ENCODE results near the gene SOX30. TPM values are rescaled to one million over a fixed set of nuclear protein-coding genes. Genes with fewer than 3 reads are reported as not detected.

SOX30 gene
- total and polyA plus RNA-seq, 2 donors (not counting 1 experiment from before 2014, with no cell fraction given) = 0.21 to 0.49 TPM

DNA sequence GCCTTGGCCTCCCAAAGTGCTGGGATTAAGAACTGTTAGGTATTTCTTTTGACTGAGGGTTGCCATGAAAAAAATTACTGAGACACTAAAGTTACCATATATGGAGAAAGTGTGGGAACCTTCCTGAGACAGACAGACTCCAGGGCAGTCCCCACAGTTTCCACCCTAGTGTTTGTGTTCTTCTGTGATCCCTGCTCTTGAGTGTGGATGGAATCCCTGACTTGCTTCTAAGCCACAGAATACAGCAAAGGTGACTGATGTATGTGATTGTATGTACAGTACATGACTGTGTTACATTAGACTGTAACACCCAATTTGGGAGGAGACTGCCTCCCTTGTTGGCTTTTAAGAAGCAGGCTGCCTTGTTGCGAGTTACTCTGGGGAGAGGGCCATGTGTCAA is 52.0 kb downstream of the SOX30 start:
- H3K36me3 ChIP-seq (replicated peaks in 1 of 2; ENCODE audit: control extremely low read depth in 1 of 2, control insufficient read depth in 1 of 2, extremely low read depth in 1 of 2, insufficient read depth in 2 of 2, low read length in 1 of 2) = no peaks in the 10 kb centered on the region
- no peaks in the 10 kb centered on the region for H3K79me2 ChIP-seq (ENCODE audit: control insufficient read depth, insufficient read depth, low read length)
- ChIA-PET POLR2A (interaction anchor here (0.7 kb wide), 1 partner anchor 1487 kb away, joined by 3 read pairs; no protein-coding TSS in a partner anchor), CTCF (interaction anchor here (0.6 kb wide), 1 partner anchor 72 kb away, joined by 3 read pairs; no protein-coding TSS in a partner anchor)
- Mint-ChIP-seq H3K4me3 (peak overlapping the region; percentile 29), H3K27me3 (no peaks in the 10 kb centered on the region), H3K9me3 (ENCODE audit: insufficient read depth) (no peaks in the 10 kb centered on the region), H3K4me1 (peaks cover 86% of the 10 kb centered on the region), H3K27ac (peak overlapping the region; percentile 87)
- DNase-seq (no peak), ATAC-seq (ENCODE audit: low read depth) (no peak)
- no CpG with 5 or more reads among the region's 1 CpG for WGBS (ENCODE audit: insufficient coverage)
- H3K27ac ChIP-seq (ENCODE audit: low read length in 2 of 2) = peak overlapping the region; percentile 32 to 92
- H3K4me1 ChIP-seq (ENCODE audit: control insufficient read depth in 2 of 2, insufficient read depth in 2 of 2, low read length in 2 of 2) = peaks cover 83% of the 10 kb centered on the region in 2 donors
- H2AFZ ChIP-seq (ENCODE audit: insufficient read depth, low read depth, low read length, poor library complexity, severe bottlenecking) = peak overlapping the region; percentile 34
- no peaks in the 10 kb centered on the region for H3K27me3 ChIP-seq (replicated peaks in 1 of 4; ENCODE audit: control extremely low read depth in 1 of 4, control insufficient read depth in 3 of 4, insufficient read depth in 4 of 4, low read length in 3 of 4)
- intact Hi-C loops (cut with micrococcal nuclease) = no loop called here
- no peak overlapping the region for H3K9ac ChIP-seq (ENCODE audit: low read length)
- peaks cover 0 to 5% (median 4%) of the 10 kb centered on the region in 3 donors for H3K9me3 ChIP-seq (ENCODE audit: control extremely low read depth in 1 of 3, control insufficient read depth in 2 of 3, insufficient read depth in 1 of 3, low read length in 2 of 3)
- no peak overlapping the region for H3K4me3 ChIP-seq (ENCODE audit: control extremely low read depth in 1 of 5, extremely low read depth in 1 of 5, insufficient read depth in 1 of 5, low read depth in 2 of 5, low read length in 4 of 5)
- H3K4me2 ChIP-seq (replicated peaks; ENCODE audit: low read depth, low read length, poor library complexity, severe bottlenecking) = no peak overlapping the region
- no peaks in the 10 kb centered on the region for H4K20me1 ChIP-seq (ENCODE audit: control insufficient read depth, insufficient read depth, low read length, poor library complexity, severe bottlenecking)
- TF ChIP-seq EZH2 (IDR thresholded peaks at IDR 0.05; ENCODE audit: borderline replicate concordance, insufficient read depth, low read depth, low read length, poor library complexity, severe bottlenecking) (no peak), CTCF (IDR thresholded peaks at IDR 0.05) (no peak)

- Histone ChIP-seq H3K79me2 (ENCODE audit: control insufficient read depth, insufficient read depth, low read length) (peaks cover 2% of the 10 kb centered on the region), H3K9me3 (ENCODE audit: control extremely low read depth in 1 of 3, control insufficient read depth in 2 of 3, insufficient read depth in 1 of 3, low read length in 2 of 3) (peaks cover 0 to 5% (median 4%) of the 10 kb centered on the region in 3 donors), H2AFZ (ENCODE audit: insufficient read depth, low read depth, low read length, poor library complexity, severe bottlenecking) (no peak overlapping the region), H3K36me3 (replicated peaks in 1 of 2; ENCODE audit: control extremely low read depth in 1 of 2, control insufficient read depth in 1 of 2, extremely low read depth in 1 of 2, insufficient read depth in 2 of 2, low read length in 1 of 2) (no peaks in the 10 kb centered on the region), H3K4me2 (replicated peaks; ENCODE audit: low read depth, low read length, poor library complexity, severe bottlenecking) (peak overlapping the region; percentile 60), H3K27ac (ENCODE audit: low read length in 2 of 2) (peak overlapping the region; percentile 92 to 97), H3K4me1 (ENCODE audit: control insufficient read depth in 2 of 2, insufficient read depth in 2 of 2, low read length in 2 of 2) (peaks cover 89 to 90% of the 10 kb centered on the region in 2 donors), H3K4me3 (ENCODE audit: control extremely low read depth in 1 of 5, extremely low read depth in 1 of 5, insufficient read depth in 1 of 5, low read depth in 2 of 5, low read length in 4 of 5) (no peak overlapping the region), H3K27me3 (replicated peaks in 1 of 4; ENCODE audit: control extremely low read depth in 1 of 4, control insufficient read depth in 3 of 4, insufficient read depth in 4 of 4, low read length in 3 of 4) (no peaks in the 10 kb centered on the region), H3K9ac (ENCODE audit: low read length) (no peak overlapping the region), H4K20me1 (ENCODE audit: control insufficient read depth, insufficient read depth, low read length, poor library complexity, severe bottlenecking) (no peaks in the 10 kb centered on the region)
- Mint-ChIP-seq H3K4me1 (peaks cover 91% of the 10 kb centered on the region), H3K27me3 (no peaks in the 10 kb centered on the region), H3K27ac (peak overlapping the region; percentile 85), H3K9me3 (ENCODE audit: insufficient read depth) (no peaks in the 10 kb centered on the region), H3K4me3 (no peak overlapping the region)
- POLR2A ChIA-PET = no interaction called here
- TF ChIP-seq CTCF (IDR thresholded peaks at IDR 0.05) = no peak
- no peak for TF ChIP-seq EZH2 (IDR thresholded peaks at IDR 0.05; ENCODE audit: borderline replicate concordance, insufficient read depth, low read depth, low read length, poor library complexity, severe bottlenecking)
- intact Hi-C loops (cut with micrococcal nuclease) = loop anchor here (5.0 kb wide), 2 partner anchors 112 to 327 kb away; no protein-coding TSS in a partner anchor
- WGBS (ENCODE audit: insufficient coverage) = no CpG with 5 or more reads among the region's 3 CpGs
- no peak for ATAC-seq (ENCODE audit: low read depth)
- CTCF ChIA-PET = interaction anchor here (0.6 to 7.4 kb wide), 2 partner anchors 30 to 451 kb away, joined by 3 to 67 read pairs; no protein-coding TSS in a partner anchor
- peak; percentile 68 for DNase-seq
Measured at GRCh38 chr5:157599565-157599964, 52.7 kb downstream of the SOX30 start.
